Type B pancreatic cell (in vitro differentiated cells): ENCODE measurements around the gene VAC14. TPM values are rescaled to one million over a fixed set of nuclear protein-coding genes. Genes with fewer than 3 reads are reported as not detected.

Source experiments
- DNase-seq: peaks from one replicate; pipeline ENCODE4 v3.0.0; 2021; ENCODE audit warnings: mixed read lengths; ENCODE audit not compliant: unreplicated experiment; ENCODE audit errors: extremely low spot score
- H3K27ac Mint-ChIP-seq: 2 replicates; pipeline ENCODE4 v1.8.0; 2021; ENCODE audit warnings: mild to moderate bottlenecking, mixed read lengths
- H3K27me3 Mint-ChIP-seq: 2 replicates; pipeline ENCODE4 v1.8.0; 2021; ENCODE audit warnings: mixed read lengths
- H3K36me3 Mint-ChIP-seq: 2 replicates; pipeline ENCODE4 v1.8.0; 2021; ENCODE audit warnings: mixed read lengths
- H3K4me1 Mint-ChIP-seq: one replicate; pipeline ENCODE4 v1.8.0; 2021; ENCODE audit warnings: mixed read lengths; ENCODE audit not compliant: unreplicated experiment
- H3K4me3 Mint-ChIP-seq: 2 replicates; pipeline ENCODE4 v1.8.0; 2021; ENCODE audit warnings: mild to moderate bottlenecking, mixed read lengths
- H3K9me3 Mint-ChIP-seq: 2 replicates; pipeline ENCODE4 v1.8.0; 2021; ENCODE audit warnings: mixed read lengths
- total RNA-seq: library from RNA; stranded (reverse); gene quantifications from 2 replicates; pipeline ENCODE4 v1.2.1, GENCODE V29; 2021; ENCODE audit warnings: low replicate concordance
- TF ChIP-seq, protein P1 (sequence below): fragments of 200-600 bp; sonication (generic); conservative IDR thresholded peaks from 2 replicates; pipeline ENCODE4 v1.5.0; 2021; ENCODE audit warnings: antibody characterized with exemption, mild to moderate bottlenecking

The VAC14 gene
- total RNA-seq, 1 donor from 2014 or later: 38.3 TPM

DNA sequence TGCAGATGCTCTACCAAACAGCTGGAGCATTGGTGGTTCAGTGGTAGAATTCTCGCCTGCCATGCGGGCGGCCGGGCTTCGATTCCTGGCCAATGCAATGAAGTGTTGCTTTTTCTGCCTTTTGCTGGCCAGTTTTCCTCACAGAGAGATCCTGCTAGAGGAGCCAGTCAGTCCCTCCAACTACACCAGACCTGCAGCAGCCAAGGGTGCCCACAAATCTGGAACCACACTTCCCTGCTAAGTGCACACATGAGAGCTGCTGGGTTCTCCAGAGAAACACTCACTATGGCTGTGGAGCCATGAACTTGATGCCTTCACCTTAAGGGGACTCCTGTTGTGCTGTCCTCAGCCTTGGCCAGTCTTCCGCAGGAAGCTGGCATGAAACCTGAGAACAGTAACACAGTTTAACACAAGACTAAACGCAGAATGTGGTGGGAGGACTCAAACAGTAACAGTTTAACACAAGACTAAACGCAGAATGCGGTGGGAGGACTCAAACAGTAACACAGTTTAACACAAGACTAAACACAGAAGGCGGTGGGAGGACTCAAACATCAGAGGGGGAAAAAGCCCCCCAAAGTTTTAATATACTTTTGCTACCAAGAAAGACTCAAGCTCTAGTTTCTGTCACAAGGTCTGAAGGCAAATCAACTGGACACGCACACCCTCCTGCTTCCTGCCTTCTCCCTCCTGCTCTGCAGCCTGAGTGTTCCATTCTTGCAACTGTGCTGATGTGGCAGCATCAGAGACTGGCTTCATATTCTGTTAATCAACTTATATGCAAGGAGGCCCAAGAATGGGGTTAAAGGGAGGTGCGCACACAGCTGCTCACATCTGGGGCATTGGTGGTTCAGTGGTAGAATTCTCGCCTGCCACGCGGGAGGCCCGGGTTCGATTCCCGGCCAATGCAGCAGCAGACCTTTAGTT, 12.0 kb downstream of the VAC14 start:
- TF ChIP-seq, protein P1, sequence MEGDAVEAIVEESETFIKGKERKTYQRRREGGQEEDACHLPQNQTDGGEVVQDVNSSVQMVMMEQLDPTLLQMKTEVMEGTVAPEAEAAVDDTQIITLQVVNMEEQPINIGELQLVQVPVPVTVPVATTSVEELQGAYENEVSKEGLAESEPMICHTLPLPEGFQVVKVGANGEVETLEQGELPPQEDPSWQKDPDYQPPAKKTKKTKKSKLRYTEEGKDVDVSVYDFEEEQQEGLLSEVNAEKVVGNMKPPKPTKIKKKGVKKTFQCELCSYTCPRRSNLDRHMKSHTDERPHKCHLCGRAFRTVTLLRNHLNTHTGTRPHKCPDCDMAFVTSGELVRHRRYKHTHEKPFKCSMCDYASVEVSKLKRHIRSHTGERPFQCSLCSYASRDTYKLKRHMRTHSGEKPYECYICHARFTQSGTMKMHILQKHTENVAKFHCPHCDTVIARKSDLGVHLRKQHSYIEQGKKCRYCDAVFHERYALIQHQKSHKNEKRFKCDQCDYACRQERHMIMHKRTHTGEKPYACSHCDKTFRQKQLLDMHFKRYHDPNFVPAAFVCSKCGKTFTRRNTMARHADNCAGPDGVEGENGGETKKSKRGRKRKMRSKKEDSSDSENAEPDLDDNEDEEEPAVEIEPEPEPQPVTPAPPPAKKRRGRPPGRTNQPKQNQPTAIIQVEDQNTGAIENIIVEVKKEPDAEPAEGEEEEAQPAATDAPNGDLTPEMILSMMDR: no peak
- no peaks in the 10 kb centered on the region for H3K9me3 Mint-ChIP-seq
- peak overlapping the region; percentile 62 for H3K4me3 Mint-ChIP-seq
- peak overlapping the region; percentile 37 for H3K27ac Mint-ChIP-seq
- no peaks in the 10 kb centered on the region for H3K27me3 Mint-ChIP-seq
- H3K4me1 Mint-ChIP-seq: peaks cover 40% of the 10 kb centered on the region
- H3K36me3 Mint-ChIP-seq: no peaks in the 10 kb centered on the region
- DNase-seq: no peak

DNA sequence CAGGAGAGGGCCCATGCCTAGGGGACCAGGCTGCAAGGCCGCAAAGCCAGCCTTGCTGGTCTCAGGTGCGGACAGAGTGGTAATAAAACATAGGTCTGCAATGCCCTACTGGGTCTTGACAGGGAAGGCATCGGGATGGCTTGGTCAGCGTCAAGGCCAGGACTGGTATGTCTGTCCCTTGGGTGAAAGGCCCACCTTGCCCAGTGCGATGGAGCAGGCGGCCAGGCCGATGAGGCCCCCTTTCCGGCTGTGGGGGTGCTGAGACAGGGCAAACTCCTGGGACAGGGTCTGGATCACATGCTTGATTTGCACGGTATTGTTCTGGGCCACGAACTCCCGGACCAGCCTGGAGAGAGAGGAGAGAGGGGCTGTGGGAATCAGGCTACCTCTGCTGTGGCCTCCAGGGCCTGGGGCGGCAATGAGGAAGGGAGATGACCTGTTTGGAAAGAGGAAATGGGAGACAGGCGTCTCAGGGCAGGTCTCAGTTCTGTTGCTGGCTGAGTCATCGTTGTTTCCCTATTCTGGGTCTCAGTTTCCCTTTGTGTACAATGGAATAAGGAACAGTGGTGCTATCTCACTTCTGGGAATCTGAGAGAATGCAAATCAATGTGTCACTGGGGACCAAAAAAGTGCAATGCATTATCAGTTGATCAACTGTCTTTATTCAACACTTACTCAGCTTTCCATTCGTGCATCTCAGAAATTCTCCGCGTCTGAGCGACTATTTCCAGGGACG, 14.8 kb downstream of the VAC14 start:
- no peak overlapping the region for H3K4me3 Mint-ChIP-seq
- peaks cover 7% of the 10 kb centered on the region for H3K36me3 Mint-ChIP-seq
- no peak overlapping the region for H3K27ac Mint-ChIP-seq
- TF ChIP-seq, protein P1: no peak
- H3K27me3 Mint-ChIP-seq: no peaks in the 10 kb centered on the region
- no peak for DNase-seq
- peaks cover 33% of the 10 kb centered on the region for H3K4me1 Mint-ChIP-seq
- H3K9me3 Mint-ChIP-seq: no peaks in the 10 kb centered on the region

DNA sequence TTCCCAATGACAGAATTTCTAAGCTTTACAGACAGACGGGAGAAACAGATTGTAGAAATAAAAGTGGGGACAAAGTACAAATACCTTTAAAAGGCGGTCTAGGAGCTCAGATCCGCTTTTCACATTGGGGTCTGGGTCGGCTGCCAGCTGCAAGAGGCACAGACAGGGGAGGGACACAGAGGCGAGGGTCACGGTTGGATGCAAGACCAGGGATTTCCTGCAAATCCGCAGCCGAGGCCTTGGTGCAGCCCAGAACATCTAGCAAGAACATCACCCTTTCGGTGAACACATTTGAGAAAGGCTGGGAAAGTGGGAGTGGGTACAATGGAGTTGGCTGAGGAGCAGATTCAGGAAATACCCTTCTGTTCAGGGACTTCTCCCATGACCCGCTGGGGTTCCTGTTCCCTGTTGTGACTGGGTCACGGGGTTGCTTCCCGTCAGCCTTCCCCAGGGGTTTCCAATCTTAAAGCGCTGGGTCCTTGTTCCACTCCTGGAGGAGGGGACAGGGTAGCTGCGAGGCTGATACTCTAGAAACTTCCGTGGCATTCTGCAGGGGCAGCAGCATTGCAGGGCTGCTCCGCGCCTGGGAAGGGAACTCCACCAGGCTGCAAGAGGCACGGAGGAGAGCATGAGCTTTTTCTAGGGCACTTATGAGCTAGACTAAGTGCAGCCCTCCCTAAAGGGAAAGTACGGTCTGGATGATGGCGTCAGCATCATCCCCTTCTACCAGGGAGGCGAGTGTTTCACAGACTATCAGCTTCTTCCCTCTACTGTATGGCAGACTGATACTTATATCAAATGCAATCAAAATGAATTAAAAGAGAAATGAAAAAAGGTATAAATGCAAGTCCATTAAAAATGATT, 16.0 kb downstream of the VAC14 start:
- H3K27ac Mint-ChIP-seq: no peak overlapping the region
- no peaks in the 10 kb centered on the region for H3K9me3 Mint-ChIP-seq
- peaks cover 15% of the 10 kb centered on the region for H3K36me3 Mint-ChIP-seq
- H3K4me3 Mint-ChIP-seq: no peak overlapping the region
- TF ChIP-seq, protein P1: no peak
- peaks cover 22% of the 10 kb centered on the region for H3K4me1 Mint-ChIP-seq
- no peak for DNase-seq
- H3K27me3 Mint-ChIP-seq: no peaks in the 10 kb centered on the region

DNA sequence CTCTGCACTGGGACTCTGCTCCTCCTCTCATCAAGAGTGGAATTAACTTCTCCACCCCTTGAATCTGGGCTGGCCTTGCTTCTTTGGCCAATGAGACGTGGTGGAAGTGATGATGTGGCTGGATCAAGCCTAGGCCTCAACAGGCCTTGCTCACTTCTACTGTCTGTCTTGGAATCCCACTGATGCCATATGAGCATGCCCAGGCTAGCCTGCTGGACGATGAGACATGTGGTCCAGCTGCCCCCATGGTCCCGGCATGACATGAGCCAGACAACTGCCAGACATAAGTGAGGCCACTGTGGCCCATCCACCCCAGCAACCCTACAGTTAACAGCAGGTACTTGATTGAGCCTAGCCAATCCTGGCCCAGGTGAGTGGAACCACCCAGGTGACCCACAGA, 18.7 kb downstream of the VAC14 start:
- Mint-ChIP-seq H3K4me3 (no peak overlapping the region), H3K27ac (no peak overlapping the region), H3K9me3 (no peaks in the 10 kb centered on the region), H3K36me3 (peaks cover 20% of the 10 kb centered on the region), H3K4me1 (peaks cover 17% of the 10 kb centered on the region), H3K27me3 (peaks cover 3% of the 10 kb centered on the region)
- TF ChIP-seq, protein P1: no peak
- no peak for DNase-seq

DNA sequence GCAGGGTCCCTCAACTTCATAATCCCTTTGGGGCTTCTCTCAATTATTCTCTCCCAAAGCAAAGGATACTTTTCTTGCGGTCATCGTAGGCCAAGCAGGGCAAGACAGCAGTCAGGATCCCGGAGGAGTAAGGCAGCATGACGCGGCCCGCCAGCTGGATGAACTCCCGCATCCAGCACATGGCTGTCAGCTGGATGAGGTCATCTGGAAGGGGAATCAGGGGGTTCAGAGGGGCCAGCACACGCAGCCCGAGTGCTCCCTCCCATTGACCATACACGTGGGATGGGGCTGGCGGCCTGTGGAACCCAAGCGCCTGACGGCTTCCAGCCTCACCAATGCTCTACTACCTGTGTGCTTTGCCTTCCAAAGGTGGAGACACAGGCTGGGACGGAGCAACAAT, 19.2 kb downstream of the VAC14 start:
- DNase-seq: no peak
- peaks cover 3% of the 10 kb centered on the region for H3K27me3 Mint-ChIP-seq
- peaks cover 13% of the 10 kb centered on the region for H3K4me1 Mint-ChIP-seq
- TF ChIP-seq, protein P1: no peak
- no peak overlapping the region for H3K4me3 Mint-ChIP-seq
- H3K27ac Mint-ChIP-seq: no peak overlapping the region
- H3K9me3 Mint-ChIP-seq: no peaks in the 10 kb centered on the region
- H3K36me3 Mint-ChIP-seq: peaks cover 20% of the 10 kb centered on the region
